Iris pigment epithelial cell (primary cell): ENCODE results near the gene SRSF8.
"Not testable (repeated sequence)": the region's sequence is repeated elsewhere in the genome, so short reads cannot be mapped to it uniquely, and the experiment has no call there.

ENCODE experiments used
- DNase-seq: peaks from one replicate; pipeline ENCODE4 v3.0.0-alpha.2; 2011; ENCODE audit warnings: low read depth

SRSF8 gene

DNA sequence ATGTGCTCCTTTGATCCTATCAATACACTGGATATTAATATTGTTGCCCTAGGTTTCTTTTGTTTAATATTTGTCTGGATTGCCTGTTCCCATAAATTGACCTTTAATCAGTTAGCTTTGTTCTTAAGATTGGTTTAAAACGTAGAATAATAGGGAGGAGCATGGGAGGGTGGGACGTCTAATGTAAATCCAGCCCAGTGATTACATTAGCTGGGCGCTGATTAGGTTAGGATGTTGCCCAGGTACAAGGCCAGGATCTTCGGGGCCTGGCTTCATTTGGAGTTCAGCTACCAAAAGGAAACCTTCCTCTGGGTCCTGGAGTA is at the start of gene SRSF8:
TSS of gene SRSF8 (plus strand) at position 204 of the 323 bp plus-strand sequence. CDS start 308 bp downstream, outside the sequence.
- DNase-seq = no peak

GRCh38 chr11:95021468-95021867 is 45.3 kb upstream of the SRSF8 start:
- not testable (repeated sequence) for DNase-seq

GRCh38 chr11:95024958-95025357 is 41.8 kb upstream of the SRSF8 start, which contains the start of gene KDM4E:
TSS of gene KDM4E (plus strand) at chr11:95025258. CDS start at chr11:95025558, 300 bp downstream.
- no peak for DNase-seq

DNA sequence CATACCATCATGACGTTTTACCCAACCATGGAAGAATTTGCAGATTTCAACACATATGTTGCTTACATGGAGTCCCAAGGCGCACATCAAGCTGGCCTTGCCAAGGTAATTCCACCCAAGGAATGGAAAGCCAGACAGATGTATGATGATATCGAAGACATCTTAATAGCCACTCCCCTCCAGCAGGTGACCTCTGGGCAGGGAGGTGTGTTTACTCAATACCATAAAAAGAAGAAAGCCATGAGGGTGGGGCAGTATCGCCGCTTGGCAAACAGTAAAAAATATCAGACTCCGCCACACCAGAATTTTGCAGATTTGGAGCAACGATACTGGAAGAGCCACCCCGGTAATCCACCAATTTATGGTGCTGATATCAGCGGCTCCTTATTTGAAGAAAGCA is 41.1 kb upstream of the SRSF8 start:
- DNase-seq = not testable (repeated sequence)

DNA sequence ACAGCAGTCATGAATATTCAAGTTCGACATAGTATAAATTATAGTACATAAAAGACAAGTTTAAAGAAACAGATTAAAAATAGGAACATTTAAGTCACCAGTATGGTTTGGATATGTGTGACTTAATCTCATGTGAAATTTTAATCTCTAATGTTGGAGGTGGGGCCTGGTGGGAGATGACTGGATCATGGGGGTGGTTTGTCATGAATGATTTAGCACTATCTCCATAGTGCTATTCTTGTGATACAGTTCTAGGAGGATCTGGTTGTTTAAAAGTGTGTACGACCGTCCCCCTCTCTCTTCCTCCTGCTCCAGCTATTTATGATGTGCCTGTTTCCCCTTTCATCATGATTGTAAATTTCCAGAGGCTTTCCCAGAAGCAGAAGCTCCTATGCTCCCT is 38.4 kb upstream of the SRSF8 start:
- no peak for DNase-seq

- no peak for DNase-seq
Measured at GRCh38 chr11:95033051-95033450, 33.7 kb upstream of the SRSF8 start.

DNA sequence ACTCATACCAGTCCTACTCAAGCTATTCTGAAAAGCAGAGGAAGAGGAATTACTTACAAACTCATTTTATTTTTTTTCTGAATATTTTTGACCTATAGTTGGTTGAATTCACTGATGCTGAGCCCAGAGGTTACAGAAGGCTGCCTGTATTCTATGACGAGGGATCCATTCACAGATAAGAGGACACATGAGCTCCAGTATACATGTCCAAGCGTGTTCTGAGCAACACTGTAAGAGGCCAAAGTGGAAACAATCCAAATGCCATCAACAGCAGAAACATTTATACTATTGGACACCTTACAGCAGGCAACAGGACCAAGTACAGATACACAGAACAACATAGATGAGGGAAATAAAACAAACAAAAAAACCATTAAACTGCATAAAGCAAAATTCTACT is 31.4 kb upstream of the SRSF8 start:
- no peak for DNase-seq

- peak; percentile 6 for DNase-seq
Measured at GRCh38 chr11:95037356-95038035, 29.2 kb upstream of the SRSF8 start.

DNA sequence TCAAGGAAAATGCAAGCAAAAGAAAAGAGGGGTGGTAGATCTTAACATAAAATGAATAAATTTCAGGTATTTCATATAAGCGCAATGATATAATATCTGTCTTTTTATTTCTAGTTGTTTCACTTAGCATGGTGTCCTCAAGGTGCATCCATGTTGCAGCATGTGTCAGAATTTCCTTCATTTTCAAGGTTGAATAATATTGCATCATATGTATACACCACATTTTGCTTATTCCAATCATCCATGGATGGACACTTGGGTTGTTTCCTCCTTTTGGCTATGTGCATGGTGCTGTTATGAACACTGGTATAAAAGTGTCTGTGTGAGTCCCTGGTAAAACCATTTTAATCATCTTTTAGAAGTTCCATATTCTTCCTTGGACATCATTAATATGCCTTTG is 24.5 kb upstream of the SRSF8 start:
- no peak for DNase-seq

GRCh38 chr11:95042906-95043305 is 23.8 kb upstream of the SRSF8 start:
- DNase-seq = no peak

- no peak for DNase-seq
Measured at GRCh38 chr11:95044010-95044409, 22.7 kb upstream of the SRSF8 start.

GRCh38 chr11:95045812-95046211 is 20.9 kb upstream of the SRSF8 start:
- DNase-seq = no peak

- not testable (repeated sequence) for DNase-seq
Measured at GRCh38 chr11:95049122-95049521, 17.6 kb upstream of the SRSF8 start, which contains the start of gene KDM4F. TSS of gene KDM4F (plus strand) at chr11:95049422.

DNA sequence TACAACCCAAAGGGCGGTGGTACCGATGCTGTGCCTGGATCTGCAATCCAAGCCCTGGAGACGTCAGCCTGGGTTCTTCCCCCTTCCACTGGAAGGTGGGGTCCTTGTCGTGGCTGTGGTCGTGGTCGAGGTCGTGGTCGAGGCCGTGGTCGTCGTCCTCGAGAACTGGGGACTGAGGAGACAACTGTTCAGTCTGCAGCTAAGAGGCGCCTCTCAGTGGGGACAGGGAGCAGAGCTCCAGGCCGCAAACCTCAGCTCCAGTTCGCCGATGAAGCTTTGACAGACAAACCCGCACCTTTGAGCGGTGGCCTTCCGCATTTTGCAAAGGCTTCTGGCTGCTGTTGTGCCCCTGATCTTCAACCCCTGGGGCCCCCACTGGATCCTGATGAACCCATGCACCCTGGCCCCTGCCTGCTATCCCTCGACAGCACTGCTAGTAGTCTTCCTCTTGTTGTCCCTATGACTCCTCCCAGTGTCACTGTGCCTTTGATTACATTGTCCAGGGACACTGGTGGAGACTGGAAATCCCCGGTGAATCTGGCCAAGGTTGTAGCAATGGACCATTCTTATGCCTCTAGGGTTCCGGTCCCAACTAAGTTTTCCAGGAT is 16.0 kb upstream of the SRSF8 start:
- no peak for DNase-seq

GRCh38 chr11:95054356-95054755 is 12.4 kb upstream of the SRSF8 start:
- no peak for DNase-seq

GRCh38 chr11:95055283-95055897 is 11.3 kb upstream of the SRSF8 start:
- no peak for DNase-seq

- no peak for DNase-seq
Measured at GRCh38 chr11:95057959-95058358, 8.8 kb upstream of the SRSF8 start.

GRCh38 chr11:95058621-95059020 is 8.1 kb upstream of the SRSF8 start:
- DNase-seq = no peak

GRCh38 chr11:95059046-95059445 is 7.7 kb upstream of the SRSF8 start:
- no peak for DNase-seq

GRCh38 chr11:95065336-95065735 is 1.4 kb upstream of the SRSF8 start:
- DNase-seq = no peak

GRCh38 chr11:95067039-95067840 is 521 bp downstream of the SRSF8 start:
- DNase-seq = peak; percentile 80

DNA sequence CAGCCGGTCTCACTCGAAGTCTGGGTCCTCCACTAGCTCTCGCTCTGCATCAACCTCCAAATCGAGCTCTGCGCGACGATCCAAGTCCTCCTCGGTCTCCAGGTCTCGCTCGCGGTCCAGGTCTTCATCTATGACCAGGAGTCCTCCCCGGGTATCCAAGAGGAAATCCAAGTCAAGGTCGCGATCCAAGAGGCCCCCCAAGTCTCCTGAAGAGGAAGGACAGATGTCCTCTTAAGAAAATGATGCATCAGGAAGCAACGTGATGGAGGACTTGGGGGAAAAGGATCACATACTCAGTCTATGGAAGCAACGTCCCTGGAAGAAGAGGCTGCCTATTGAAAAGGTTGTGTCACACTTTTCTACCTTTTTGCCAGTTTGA is 1.1 kb downstream of the SRSF8 start:
- DNase-seq = no peak

DNA sequence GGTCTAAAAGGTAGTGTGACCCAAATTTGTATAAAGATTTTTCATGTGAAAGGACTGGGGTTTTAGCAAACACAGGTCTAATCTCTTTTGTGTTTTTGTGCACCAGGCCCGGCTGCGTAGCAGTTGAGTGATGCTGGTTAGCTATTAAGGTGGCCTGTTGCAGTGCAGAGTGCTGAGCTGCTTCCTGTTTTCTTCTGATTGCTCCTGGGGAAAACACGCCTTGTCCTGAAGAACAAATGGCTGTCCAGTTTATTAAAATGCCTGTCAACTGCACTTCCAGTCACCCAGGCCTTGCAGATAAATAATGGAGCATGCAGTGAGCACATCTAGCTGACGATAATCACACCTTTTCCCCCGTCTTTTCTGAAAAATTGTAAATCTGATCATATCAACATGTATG is 1.8 kb downstream of the SRSF8 start:
- peak; percentile 98 for DNase-seq
